COR-L47 (cell line): ENCODE results near the gene FOXJ1.
"Not testable (repeated sequence)": the region's sequence is repeated elsewhere in the genome, so short reads cannot be mapped to it uniquely, and the experiment has no call there.

Source experiments
- DNase-seq: peaks from one replicate; lab custom pipeline; 2025; lab: John Stamatoyannopoulos, UW

FOXJ1 gene

GRCh38 chr17:76141212-76142038 lies at the start of gene FOXJ1:
FOXJ1 (minus strand) TSS chr17:76141245; CDS start chr17:76140395, 850 bp downstream.
- DNase-seq: peak; percentile 93

GRCh38 chr17:76189741-76190140 lies 48.7 kb upstream of the FOXJ1 start:
- no peak for DNase-seq

GRCh38 chr17:76189247-76189646 lies 48.2 kb upstream of the FOXJ1 start:
- DNase-seq: no peak

- no peak for DNase-seq
These were observed 47.4 kb upstream of the FOXJ1 start for GRCh38 chr17:76188213-76189016.

GRCh38 chr17:76186774-76187173 lies 45.7 kb upstream of the FOXJ1 start:
- DNase-seq: not testable (repeated sequence)

GRCh38 chr17:76184290-76184689 lies 43.2 kb upstream of the FOXJ1 start:
- no peak for DNase-seq

GRCh38 chr17:76182016-76182764 lies 41.1 kb upstream of the FOXJ1 start:
- DNase-seq: peak; percentile 66

GRCh38 chr17:76179496-76180467 lies 38.7 kb upstream of the FOXJ1 start:
- no peak for DNase-seq

- DNase-seq: no peak
These were observed 37.1 kb upstream of the FOXJ1 start for GRCh38 chr17:76178124-76178523.

- DNase-seq: no peak
These were observed 35.9 kb upstream of the FOXJ1 start for GRCh38 chr17:76176701-76177574.

GRCh38 chr17:76174037-76174436 lies 33.0 kb upstream of the FOXJ1 start:
- DNase-seq: no peak

GRCh38 chr17:76173474-76173873 lies 32.4 kb upstream of the FOXJ1 start:
- no peak for DNase-seq

GRCh38 chr17:76171706-76172105 lies 30.7 kb upstream of the FOXJ1 start:
- no peak for DNase-seq

GRCh38 chr17:76170114-76170513 lies 29.1 kb upstream of the FOXJ1 start:
- DNase-seq: no peak

- no peak for DNase-seq
These were observed 25.9 kb upstream of the FOXJ1 start for GRCh38 chr17:76166906-76167305.

GRCh38 chr17:76166168-76166567 lies 25.1 kb upstream of the FOXJ1 start:
- DNase-seq: no peak

GRCh38 chr17:76164331-76164730 lies 23.3 kb upstream of the FOXJ1 start:
- DNase-seq: no peak

- no peak for DNase-seq
These were observed 22.9 kb upstream of the FOXJ1 start for GRCh38 chr17:76163919-76164318.

- DNase-seq: no peak
These were observed 20.7 kb upstream of the FOXJ1 start for GRCh38 chr17:76161619-76162266.
